ENCODE data around the gene GMDS. TPM values are rescaled to one million over a fixed set of nuclear protein-coding genes. Genes with fewer than 3 reads are reported as not detected.

The GMDS gene
- polyA plus RNA-seq, 1 of the 3 experiments (the other 2 are of a cell fraction): 12.3 TPM

DNA sequence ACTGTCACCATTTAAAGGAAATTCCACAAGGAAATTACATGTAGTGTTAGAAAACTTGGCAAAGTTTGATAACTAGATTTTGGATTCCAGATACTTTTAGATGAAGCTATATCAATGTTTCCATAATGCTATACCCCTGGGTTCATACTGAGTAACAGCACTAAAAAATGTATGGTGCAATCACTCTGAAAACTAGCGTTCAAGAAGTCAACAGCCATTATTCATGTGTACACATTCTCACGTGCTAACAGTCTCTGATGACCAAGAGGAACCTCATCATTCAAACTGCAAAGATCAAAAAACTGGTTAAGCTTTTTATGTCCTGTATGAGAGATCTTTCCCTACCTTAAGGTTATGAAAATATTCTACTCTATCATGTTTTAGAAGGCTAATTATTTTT lies 197.6 kb downstream of the GMDS start:
- H3K9me3 ChIP-seq: no peaks in the 10 kb centered on the region
- TF ChIP-seq NRF1 (IDR thresholded peaks at IDR 0.05; ENCODE audit: low read depth, low read length) (no peak), FOXM1 (IDR thresholded peaks at IDR 0.05; ENCODE audit: low read depth) (no peak), EZH2phosphoT487 (IDR thresholded peaks at IDR 0.05; ENCODE audit: borderline replicate concordance, low read depth) (no peak), ELF1 (IDR thresholded peaks at IDR 0.05) (no peak), RFX5 (IDR thresholded peaks at IDR 0.05; ENCODE audit: low read length) (no peak), GABPA (IDR thresholded peaks at IDR 0.05; ENCODE audit: low read depth) (no peak), GATA2 (CRISPR knock-in tag; IDR thresholded peaks at IDR 0.05) (no peak), TEAD4 (IDR thresholded peaks at IDR 0.05; ENCODE audit: borderline replicate concordance, insufficient read depth) (no peak), RAD21 (IDR thresholded peaks at IDR 0.05; ENCODE audit: low read length) (no peak), TCF12 (IDR thresholded peaks at IDR 0.05) (no peak), RXRA (IDR thresholded peaks at IDR 0.05; ENCODE audit: borderline replicate concordance, low read depth) (no peak), JUND (IDR thresholded peaks at IDR 0.05) (no peak), SIN3A (IDR thresholded peaks at IDR 0.05; ENCODE audit: borderline replicate concordance, low read depth, low read length) (no peak)
- TF ChIP-seq, protein P1, sequence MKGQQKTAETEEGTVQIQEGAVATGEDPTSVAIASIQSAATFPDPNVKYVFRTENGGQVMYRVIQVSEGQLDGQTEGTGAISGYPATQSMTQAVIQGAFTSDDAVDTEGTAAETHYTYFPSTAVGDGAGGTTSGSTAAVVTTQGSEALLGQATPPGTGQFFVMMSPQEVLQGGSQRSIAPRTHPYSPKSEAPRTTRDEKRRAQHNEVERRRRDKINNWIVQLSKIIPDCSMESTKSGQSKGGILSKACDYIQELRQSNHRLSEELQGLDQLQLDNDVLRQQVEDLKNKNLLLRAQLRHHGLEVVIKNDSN (IDR thresholded peaks at IDR 0.05; ENCODE audit: borderline replicate concordance, low read depth): no peak
- TF ChIP-seq, protein P2, sequence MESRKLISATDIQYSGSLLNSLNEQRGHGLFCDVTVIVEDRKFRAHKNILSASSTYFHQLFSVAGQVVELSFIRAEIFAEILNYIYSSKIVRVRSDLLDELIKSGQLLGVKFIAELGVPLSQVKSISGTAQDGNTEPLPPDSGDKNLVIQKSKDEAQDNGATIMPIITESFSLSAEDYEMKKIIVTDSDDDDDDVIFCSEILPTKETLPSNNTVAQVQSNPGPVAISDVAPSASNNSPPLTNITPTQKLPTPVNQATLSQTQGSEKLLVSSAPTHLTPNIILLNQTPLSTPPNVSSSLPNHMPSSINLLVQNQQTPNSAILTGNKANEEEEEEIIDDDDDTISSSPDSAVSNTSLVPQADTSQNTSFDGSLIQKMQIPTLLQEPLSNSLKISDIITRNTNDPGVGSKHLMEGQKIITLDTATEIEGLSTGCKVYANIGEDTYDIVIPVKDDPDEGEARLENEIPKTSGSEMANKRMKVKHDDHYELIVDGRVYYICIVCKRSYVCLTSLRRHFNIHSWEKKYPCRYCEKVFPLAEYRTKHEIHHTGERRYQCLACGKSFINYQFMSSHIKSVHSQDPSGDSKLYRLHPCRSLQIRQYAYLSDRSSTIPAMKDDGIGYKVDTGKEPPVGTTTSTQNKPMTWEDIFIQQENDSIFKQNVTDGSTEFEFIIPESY (IDR thresholded peaks at IDR 0.05; ENCODE audit: borderline replicate concordance, low read depth): no peak
- TF ChIP-seq, protein P3, sequence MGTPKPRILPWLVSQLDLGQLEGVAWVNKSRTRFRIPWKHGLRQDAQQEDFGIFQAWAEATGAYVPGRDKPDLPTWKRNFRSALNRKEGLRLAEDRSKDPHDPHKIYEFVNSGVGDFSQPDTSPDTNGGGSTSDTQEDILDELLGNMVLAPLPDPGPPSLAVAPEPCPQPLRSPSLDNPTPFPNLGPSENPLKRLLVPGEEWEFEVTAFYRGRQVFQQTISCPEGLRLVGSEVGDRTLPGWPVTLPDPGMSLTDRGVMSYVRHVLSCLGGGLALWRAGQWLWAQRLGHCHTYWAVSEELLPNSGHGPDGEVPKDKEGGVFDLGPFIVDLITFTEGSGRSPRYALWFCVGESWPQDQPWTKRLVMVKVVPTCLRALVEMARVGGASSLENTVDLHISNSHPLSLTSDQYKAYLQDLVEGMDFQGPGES (IDR thresholded peaks at IDR 0.05; ENCODE audit: low read depth, low read length): no peak
- TF ChIP-seq, protein P4, sequence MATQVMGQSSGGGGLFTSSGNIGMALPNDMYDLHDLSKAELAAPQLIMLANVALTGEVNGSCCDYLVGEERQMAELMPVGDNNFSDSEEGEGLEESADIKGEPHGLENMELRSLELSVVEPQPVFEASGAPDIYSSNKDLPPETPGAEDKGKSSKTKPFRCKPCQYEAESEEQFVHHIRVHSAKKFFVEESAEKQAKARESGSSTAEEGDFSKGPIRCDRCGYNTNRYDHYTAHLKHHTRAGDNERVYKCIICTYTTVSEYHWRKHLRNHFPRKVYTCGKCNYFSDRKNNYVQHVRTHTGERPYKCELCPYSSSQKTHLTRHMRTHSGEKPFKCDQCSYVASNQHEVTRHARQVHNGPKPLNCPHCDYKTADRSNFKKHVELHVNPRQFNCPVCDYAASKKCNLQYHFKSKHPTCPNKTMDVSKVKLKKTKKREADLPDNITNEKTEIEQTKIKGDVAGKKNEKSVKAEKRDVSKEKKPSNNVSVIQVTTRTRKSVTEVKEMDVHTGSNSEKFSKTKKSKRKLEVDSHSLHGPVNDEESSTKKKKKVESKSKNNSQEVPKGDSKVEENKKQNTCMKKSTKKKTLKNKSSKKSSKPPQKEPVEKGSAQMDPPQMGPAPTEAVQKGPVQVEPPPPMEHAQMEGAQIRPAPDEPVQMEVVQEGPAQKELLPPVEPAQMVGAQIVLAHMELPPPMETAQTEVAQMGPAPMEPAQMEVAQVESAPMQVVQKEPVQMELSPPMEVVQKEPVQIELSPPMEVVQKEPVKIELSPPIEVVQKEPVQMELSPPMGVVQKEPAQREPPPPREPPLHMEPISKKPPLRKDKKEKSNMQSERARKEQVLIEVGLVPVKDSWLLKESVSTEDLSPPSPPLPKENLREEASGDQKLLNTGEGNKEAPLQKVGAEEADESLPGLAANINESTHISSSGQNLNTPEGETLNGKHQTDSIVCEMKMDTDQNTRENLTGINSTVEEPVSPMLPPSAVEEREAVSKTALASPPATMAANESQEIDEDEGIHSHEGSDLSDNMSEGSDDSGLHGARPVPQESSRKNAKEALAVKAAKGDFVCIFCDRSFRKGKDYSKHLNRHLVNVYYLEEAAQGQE (IDR thresholded peaks at IDR 0.05; ENCODE audit: low read depth, low read length): no peak
- CTCF ChIA-PET: interaction anchor here (0.9 kb wide), 1 partner anchor 227 kb away, joined by 3 read pairs; no protein-coding TSS in a partner anchor
- POLR2A ChIA-PET: no interaction called here
- DNase-seq: no peak
- no peaks in the 10 kb centered on the region for H3F3A ChIP-seq (replicated peaks; ENCODE audit: insufficient read depth)
- no peak overlapping the region for H3K4me3 ChIP-seq (ENCODE audit: low read depth in 2 of 2, low read length in 1 of 2)
- no peaks in the 10 kb centered on the region for H3K27me3 ChIP-seq (ENCODE audit: insufficient read depth)
- H3K36me3 ChIP-seq (replicated peaks in 1 of 2; ENCODE audit: control insufficient read depth in 1 of 2, insufficient read depth in 2 of 2, low read length in 1 of 2): no peaks in the 10 kb centered on the region
- H3K9me2 ChIP-seq: no peaks in the 10 kb centered on the region
- WGBS (ENCODE audit: low lambda C conversion rate): 88% methylated on average over 2 of the region's 2 CpGs
- no peaks in the 10 kb centered on the region; a peak in 1 of 4 replicates for H3K4me1 ChIP-seq (ENCODE audit: control insufficient read depth in 1 of 2, insufficient read depth in 2 of 2, low read depth in 1 of 2, low read length in 1 of 2)
- no peaks in the 10 kb centered on the region for H4K20me1 ChIP-seq (ENCODE audit: insufficient read depth)
- H2AFZ ChIP-seq (ENCODE audit: low read depth): no peak overlapping the region
- no peak overlapping the region for H3K27ac ChIP-seq (ENCODE audit: low read depth in 2 of 2, low read length in 1 of 2)
- no peak overlapping the region for H3K9ac ChIP-seq
- no peak overlapping the region for H3K4me2 ChIP-seq
- no peaks in the 10 kb centered on the region for H3K79me2 ChIP-seq (ENCODE audit: insufficient read depth)

All from SK-N-SH (cell line).